ENCODE data around the gene SERF2. TPM values are rescaled to one million over a fixed set of nuclear protein-coding genes. Genes with fewer than 3 reads are reported as not detected.
"Not testable (repeated sequence)": the region's sequence is repeated elsewhere in the genome, so short reads cannot be mapped to it uniquely, and the experiment has no call there.

SERF2 gene
- total and polyA plus RNA-seq, 3 donors from 2014 or later: 745 to 834 (median 823) TPM

- no peak overlapping the region for H3K4me3 ChIP-seq
- no peaks in the 10 kb centered on the region for H3K36me3 ChIP-seq (ENCODE audit: low read depth, missing control alignments)
- intact Hi-C loops (cut with DNase I; ENCODE audit: low total_unique reads): no loop called here
- 80 to 87% methylated on average over 3 of the region's 3 CpGs for WGBS, 2 donors
- H3K9me3 ChIP-seq: no peaks in the 10 kb centered on the region
- TF ChIP-seq, protein P1, sequence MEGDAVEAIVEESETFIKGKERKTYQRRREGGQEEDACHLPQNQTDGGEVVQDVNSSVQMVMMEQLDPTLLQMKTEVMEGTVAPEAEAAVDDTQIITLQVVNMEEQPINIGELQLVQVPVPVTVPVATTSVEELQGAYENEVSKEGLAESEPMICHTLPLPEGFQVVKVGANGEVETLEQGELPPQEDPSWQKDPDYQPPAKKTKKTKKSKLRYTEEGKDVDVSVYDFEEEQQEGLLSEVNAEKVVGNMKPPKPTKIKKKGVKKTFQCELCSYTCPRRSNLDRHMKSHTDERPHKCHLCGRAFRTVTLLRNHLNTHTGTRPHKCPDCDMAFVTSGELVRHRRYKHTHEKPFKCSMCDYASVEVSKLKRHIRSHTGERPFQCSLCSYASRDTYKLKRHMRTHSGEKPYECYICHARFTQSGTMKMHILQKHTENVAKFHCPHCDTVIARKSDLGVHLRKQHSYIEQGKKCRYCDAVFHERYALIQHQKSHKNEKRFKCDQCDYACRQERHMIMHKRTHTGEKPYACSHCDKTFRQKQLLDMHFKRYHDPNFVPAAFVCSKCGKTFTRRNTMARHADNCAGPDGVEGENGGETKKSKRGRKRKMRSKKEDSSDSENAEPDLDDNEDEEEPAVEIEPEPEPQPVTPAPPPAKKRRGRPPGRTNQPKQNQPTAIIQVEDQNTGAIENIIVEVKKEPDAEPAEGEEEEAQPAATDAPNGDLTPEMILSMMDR (IDR thresholded peaks at IDR 0.05): no peak
- no peak for TF ChIP-seq POLR2A (IDR thresholded peaks at IDR 0.05)
- H3K27ac ChIP-seq: no peak overlapping the region
- no peak for DNase-seq
- no peaks in the 10 kb centered on the region for H3K27me3 ChIP-seq
- H3K4me1 ChIP-seq: peaks cover 12% of the 10 kb centered on the region
Observed at GRCh38 chr15:43821505-43821904, 29.4 kb downstream of the SERF2 start.

- Histone ChIP-seq H3K27me3 (no peaks in the 10 kb centered on the region), H3K4me1 (peaks cover 14% of the 10 kb centered on the region), H3K27ac (peak within 1 kb of the TSS; percentile 86 to 91), H3K4me3 (peak within 1 kb of the TSS; percentile 94 to 96), H3K9me3 (no peaks in the 10 kb centered on the region), H3K36me3 (ENCODE audit: low read depth, missing control alignments) (no peaks in the 10 kb centered on the region)
- 5 to 6% methylated on average over 46 of the region's 46 CpGs for WGBS, 2 donors
- intact Hi-C loops (cut with DNase I; ENCODE audit: low total_unique reads): no loop called here
- DNase-seq: peak; percentile 98
- TF ChIP-seq, protein P1 (IDR thresholded peaks at IDR 0.05): no peak
Observed at GRCh38 chr15:43824302-43825246, 32.5 kb downstream of the SERF2 start, which contains the start of gene MFAP1. Gene MFAP1, minus strand, starts transcription at chr15:43824690. Its CDS starts 121 bp downstream, at chr15:43824569.

GRCh38 chr15:43825305-43825704 lies 33.2 kb downstream of the SERF2 start:
- H3K27ac ChIP-seq; H3K9me3 ChIP-seq; H3K27me3 ChIP-seq; DNase-seq; H3K36me3 ChIP-seq (ENCODE audit: low read depth, missing control alignments); intact Hi-C loops (cut with DNase I; ENCODE audit: low total_unique reads): not testable (repeated sequence)
- WGBS, 2 donors: 64 to 78% methylated on average over 11 of the region's 11 CpGs
- Histone ChIP-seq H3K4me1 (peaks cover 14% of the 10 kb centered on the region), H3K4me3 (peak overlapping the region in 1 of 2 donors; percentile 94)

- Histone ChIP-seq H3K9me3 (no peaks in the 10 kb centered on the region), H3K27me3 (no peaks in the 10 kb centered on the region), H3K4me3 (peak overlapping the region; percentile 51 to 55), H3K36me3 (ENCODE audit: low read depth, missing control alignments) (no peaks in the 10 kb centered on the region), H3K27ac (peak overlapping the region in 1 of 2 donors; percentile 63), H3K4me1 (peaks cover 14% of the 10 kb centered on the region)
- 65 to 72% methylated on average over 11 of the region's 11 CpGs for WGBS, 2 donors
- intact Hi-C loops (cut with DNase I; ENCODE audit: low total_unique reads): no loop called here
- DNase-seq: no peak
- no peak for TF ChIP-seq POLR2A (IDR thresholded peaks at IDR 0.05)
- TF ChIP-seq, protein P1 (IDR thresholded peaks at IDR 0.05): no peak
Observed at GRCh38 chr15:43826029-43826507, 33.9 kb downstream of the SERF2 start.

- WGBS, 2 donors: 3 to 4% methylated on average over 29 to 48 of the region's 48 CpGs
- Histone ChIP-seq H3K36me3 (ENCODE audit: low read depth, missing control alignments) (no peaks in the 10 kb centered on the region), H3K4me3 (peak within 1 kb of the TSS; percentile 51 to 55), H3K4me1 (peaks cover 14% of the 10 kb centered on the region), H3K27me3 (no peaks in the 10 kb centered on the region), H3K9me3 (no peaks in the 10 kb centered on the region), H3K27ac (peak within 1 kb of the TSS; percentile 59 to 63)
- DNase-seq: peak; percentile 86
- TF ChIP-seq POLR2A (IDR thresholded peaks at IDR 0.05): no peak
- TF ChIP-seq, protein P1 (IDR thresholded peaks at IDR 0.05): no peak
- intact Hi-C loops (cut with DNase I; ENCODE audit: low total_unique reads): no loop called here
Observed at GRCh38 chr15:43826508-43827341, 34.6 kb downstream of the SERF2 start, which contains the start of gene WDR76. Gene WDR76, plus strand, starts transcription at chr15:43827002. Its CDS starts 31 bp downstream, at chr15:43827033.

All from testis (tissue), 3 donors.